Upper lobe of left lung (tissue), 4 donors: ENCODE measurements around the gene LRRTM2.

ENCODE experiments used
- CTCF ChIP-seq, 6 experiments: fragments of 450-650 bp in 4 of 6; fragments of 200-600 bp in 2 of 6; sonication (generic) in 2 of 6; IDR thresholded peaks; one replicate each; pipeline ENCODE4 v1.5.1; 2016 to 2019; ENCODE audit warnings: antibody characterized with exemption in 6 of 6
- POLR2AphosphoS5 ChIP-seq, 2 donors: sonication (generic); formaldehyde crosslinking; IDR thresholded peaks; one replicate each; pipeline ENCODE4 v1.5.1; 2017; ENCODE audit warnings: antibody characterized with exemption in 2 of 2

GRCh38 chr5:138872841-138873465 lies 2.2 kb downstream of the LRRTM2 start:
- TF ChIP-seq CTCF (IDR thresholded peaks at IDR 0.05) (no peak), POLR2AphosphoS5 (IDR thresholded peaks at IDR 0.05) (no peak)
